ENCODE measurements around the gene CARD11. TPM values are rescaled to one million over a fixed set of nuclear protein-coding genes. Genes with fewer than 3 reads are reported as not detected.

Gene CARD11
- total RNA-seq, 1 experiment from 2014 or later = 0.57 TPM

GRCh38 chr7:3069771-3070449 lies 26.2 kb upstream of the CARD11 start (continued):
- no peak for TF ChIP-seq SP1 (IDR thresholded peaks at IDR 0.05; ENCODE audit: low read depth)
- TF ChIP-seq ZBTB33 (IDR thresholded peaks at IDR 0.05; ENCODE audit: extremely low read depth, insufficient replicate concordance, low read length) = no peak
- no peak for TF ChIP-seq YY1 (IDR thresholded peaks at IDR 0.05; ENCODE audit: extremely low read depth, insufficient replicate concordance, low read depth, low read length)
- TF ChIP-seq REST (IDR thresholded peaks at IDR 0.05; ENCODE audit: low read depth) = no peak
- no peak for TF ChIP-seq POLR2AphosphoS5 (IDR thresholded peaks at IDR 0.05; ENCODE audit: low read depth, low read length)

GRCh38 chr7:3068530-3068929 lies 24.9 kb upstream of the CARD11 start:
- Histone ChIP-seq H2AFZ (ENCODE audit: low read depth, low read length, poor library complexity, severe bottlenecking) (no peak overlapping the region), H3K27me3 (ENCODE audit: insufficient read depth, low read length) (peaks cover under 1% of the 10 kb centered on the region; the same call in 1 of the 2 replicates), H3K9me3 (ENCODE audit: control insufficient read depth in 1 of 2, insufficient read depth in 1 of 2, low read depth in 1 of 2, low read length in 2 of 2) (no peaks in the 10 kb centered on the region), H3K27ac (ENCODE audit: low read depth, low read length) (no peak overlapping the region), H3K36me3 (ENCODE audit: control insufficient read depth in 1 of 2, insufficient read depth in 2 of 2, low read length in 2 of 2) (no peaks in the 10 kb centered on the region), H4K20me1 (ENCODE audit: insufficient read depth) (no peaks in the 10 kb centered on the region), H3K4me3 (replicated peaks in 1 of 2; ENCODE audit: low read depth in 1 of 2, low read length in 2 of 2) (no peak overlapping the region), H3K4me1 (ENCODE audit: control insufficient read depth in 1 of 2, insufficient read depth in 2 of 2, low read length in 2 of 2) (no peaks in the 10 kb centered on the region), H3K79me2 (ENCODE audit: insufficient read depth, low read length) (no peaks in the 10 kb centered on the region), H3K9me2 (ENCODE audit: insufficient read depth) (no peaks in the 10 kb centered on the region), H3K4me2 (ENCODE audit: low read length) (no peak overlapping the region), H3K9ac (ENCODE audit: low read length) (no peak overlapping the region)
- TF ChIP-seq EZH2 (IDR thresholded peaks at IDR 0.05) (no peak), ZBTB33 (IDR thresholded peaks at IDR 0.05; ENCODE audit: extremely low read depth, insufficient replicate concordance, low read length) (no peak), EGR1 (IDR thresholded peaks at IDR 0.05; ENCODE audit: low read depth) (no peak), YY1 (IDR thresholded peaks at IDR 0.05; ENCODE audit: extremely low read depth, insufficient replicate concordance, low read depth, low read length) (no peak), ATF3 (IDR thresholded peaks at IDR 0.05) (no peak), ZFX (IDR thresholded peaks at IDR 0.05) (no peak)
- DNase-seq (ENCODE audit: low read depth, low spot score) (no peak), ATAC-seq (no peak)
- RAD21 ChIA-PET (ENCODE audit: low non-redundant PET in 1 of 2, low total read pairs in 2 of 2, uncharacterized antibody in 2 of 2, unreplicated experiment in 2 of 2) = no interaction called here
- BruUV-seq (replicated peaks) = no TSS peak
- POLR2A ChIA-PET = no interaction called here
- intact Hi-C loops (cut with micrococcal nuclease) = no loop called here
- CTCF ChIA-PET = no interaction called here
